Endothelial cell of umbilical vein (primary cell): Measurements from ENCODE around the gene HTRA3.

Source experiments
- POLR2A ChIP-seq: IDR thresholded peaks from 2 replicates; pipeline ENCODE4 v1.6.1; 2012; ENCODE audit warnings: low read depth, mild to moderate bottlenecking, control low read depth, low read length
- POLR2AphosphoS5 ChIP-seq: IDR thresholded peaks from 2 replicates; pipeline ENCODE4 v1.6.1; 2012; ENCODE audit warnings: low read depth, mild to moderate bottlenecking, control low read depth, low read length, moderate library complexity; ENCODE audit not compliant: insufficient read depth
- TF ChIP-seq, protein P1 (sequence below), 2 donors: IDR thresholded peaks; 1 replicate in 1 of 2; 2 replicates in 1 of 2; pipeline ENCODE4 v1.5.1; 2011; ENCODE audit warnings: low read length in 2 of 2, mild to moderate bottlenecking in 2 of 2, moderate library complexity in 2 of 2, control low read depth in 1 of 2, inconsistent platforms in 1 of 2, low read depth in 1 of 2; ENCODE audit not compliant: insufficient read depth in 1 of 2; ENCODE audit errors: extremely low read depth in 1 of 2
- TF ChIP-seq, protein P2 (sequence below): IDR thresholded peaks from 2 replicates; pipeline ENCODE4 v1.6.1; 2011; ENCODE audit not compliant: insufficient read depth, insufficient read length

DNA sequence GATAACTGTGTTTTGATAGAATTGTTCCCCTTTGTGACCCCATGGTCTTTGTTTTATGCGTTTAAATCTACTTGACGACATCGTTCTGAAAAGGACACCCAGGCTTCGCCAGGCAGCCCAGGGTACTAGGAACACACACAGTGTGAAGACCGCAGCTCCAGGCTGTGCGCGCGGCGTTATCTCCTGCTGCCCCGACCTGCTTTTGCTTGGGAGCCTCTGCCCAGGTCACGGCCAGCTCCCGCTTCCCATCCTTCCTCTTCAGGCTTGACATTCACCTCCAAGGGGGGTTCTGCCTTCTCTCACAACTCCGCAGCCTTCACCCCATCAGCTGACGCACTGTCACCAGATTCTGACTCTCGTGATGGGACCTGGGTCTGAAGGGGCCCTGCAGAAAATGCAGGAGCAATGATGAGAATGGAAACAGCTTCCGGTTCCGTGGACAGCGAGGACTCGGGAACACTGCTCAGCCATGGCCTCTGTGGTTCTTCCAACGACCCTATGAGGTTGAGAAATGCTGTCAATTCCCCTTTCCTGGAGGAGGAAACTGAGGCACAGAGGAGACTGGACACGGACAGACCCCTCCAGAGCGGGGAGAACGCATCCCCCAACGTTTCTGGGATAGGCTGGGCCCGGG, 536 bp upstream of the HTRA3 start:
- TF ChIP-seq POLR2A, result no peak
- TF ChIP-seq, protein P1, sequence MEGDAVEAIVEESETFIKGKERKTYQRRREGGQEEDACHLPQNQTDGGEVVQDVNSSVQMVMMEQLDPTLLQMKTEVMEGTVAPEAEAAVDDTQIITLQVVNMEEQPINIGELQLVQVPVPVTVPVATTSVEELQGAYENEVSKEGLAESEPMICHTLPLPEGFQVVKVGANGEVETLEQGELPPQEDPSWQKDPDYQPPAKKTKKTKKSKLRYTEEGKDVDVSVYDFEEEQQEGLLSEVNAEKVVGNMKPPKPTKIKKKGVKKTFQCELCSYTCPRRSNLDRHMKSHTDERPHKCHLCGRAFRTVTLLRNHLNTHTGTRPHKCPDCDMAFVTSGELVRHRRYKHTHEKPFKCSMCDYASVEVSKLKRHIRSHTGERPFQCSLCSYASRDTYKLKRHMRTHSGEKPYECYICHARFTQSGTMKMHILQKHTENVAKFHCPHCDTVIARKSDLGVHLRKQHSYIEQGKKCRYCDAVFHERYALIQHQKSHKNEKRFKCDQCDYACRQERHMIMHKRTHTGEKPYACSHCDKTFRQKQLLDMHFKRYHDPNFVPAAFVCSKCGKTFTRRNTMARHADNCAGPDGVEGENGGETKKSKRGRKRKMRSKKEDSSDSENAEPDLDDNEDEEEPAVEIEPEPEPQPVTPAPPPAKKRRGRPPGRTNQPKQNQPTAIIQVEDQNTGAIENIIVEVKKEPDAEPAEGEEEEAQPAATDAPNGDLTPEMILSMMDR (IDR thresholded peaks at IDR 0.05; ENCODE audit: extremely low read depth in 1 of 2, insufficient read depth in 1 of 2, low read depth in 1 of 2, low read length in 2 of 2), result no peak
- TF ChIP-seq, protein P2, sequence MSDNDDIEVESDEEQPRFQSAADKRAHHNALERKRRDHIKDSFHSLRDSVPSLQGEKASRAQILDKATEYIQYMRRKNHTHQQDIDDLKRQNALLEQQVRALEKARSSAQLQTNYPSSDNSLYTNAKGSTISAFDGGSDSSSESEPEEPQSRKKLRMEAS, result no peak
- no peak for TF ChIP-seq POLR2AphosphoS5
